H1 (cell line): ENCODE results near the gene KRTAP12-2. TPM values are rescaled to one million over a fixed set of nuclear protein-coding genes. Genes with fewer than 3 reads are reported as not detected.

Experiments
- CTCF ChIA-PET: fragments of 300-600 bp; sonication (Branson Sonifier 250); formaldehyde crosslinking; loops from one replicate; lab custom pipeline; 2021; ENCODE audit not compliant: partially characterized antibody; lab: Charles Lee
- POLR2A ChIA-PET: fragments of 300-600 bp; sonication (Branson Sonifier 250); formaldehyde crosslinking; loops from one replicate; lab custom pipeline; 2021; ENCODE audit warnings: inconsistent platforms; ENCODE audit not compliant: partially characterized antibody; lab: Charles Lee
- DNase-seq, 2 experiments: peaks; one replicate each; pipeline versions ENCODE4 v3.0.0 to v3.0.0-alpha.2; 2010 to 2022; ENCODE audit warnings: low spot score in 2 of 2, low read depth in 1 of 2, mixed read lengths in 1 of 2
- FAIRE-seq: peaks from 2 replicates; lab custom pipeline; 2011; peaks lifted over from hg19 to GRCh38; lab: Jason Lieb, UNC
- H2AFZ ChIP-seq: 2 replicates; pipeline ENCODE4 v1.8.1; 2012; ENCODE audit warnings: low read length, inconsistent platforms
- H2AK5ac ChIP-seq: 2 replicates; pipeline ENCODE4 v1.6.1; 2013; ENCODE audit warnings: low read depth, low read length
- H2BK120ac ChIP-seq: replicated peaks from 2 replicates; pipeline ENCODE3; 2013; ENCODE audit warnings: low read depth, low read length, inconsistent platforms
- H2BK12ac ChIP-seq: 2 replicates; pipeline ENCODE4 v1.6.1; 2013; ENCODE audit warnings: low read depth, low read length
- H2BK15ac ChIP-seq: 2 replicates; pipeline ENCODE4 v1.6.1; 2013; ENCODE audit warnings: low read length
- H2BK20ac ChIP-seq: 2 replicates; pipeline ENCODE4 v1.6.1; 2013; ENCODE audit warnings: low read length
- H2BK5ac ChIP-seq: 2 replicates; pipeline ENCODE4 v1.6.1; 2013; ENCODE audit warnings: low read depth, low read length
- H3K14ac ChIP-seq: 2 replicates; pipeline ENCODE4 v1.6.1; 2013; ENCODE audit warnings: inconsistent platforms; ENCODE audit not compliant: insufficient read length
- H3K18ac ChIP-seq: 2 replicates; pipeline ENCODE4 v1.6.1; 2013; ENCODE audit warnings: low read length; ENCODE audit errors: extremely low read depth
- H3K23ac ChIP-seq: 2 replicates; pipeline ENCODE4 v1.6.1; 2013; ENCODE audit warnings: inconsistent platforms; ENCODE audit not compliant: insufficient read length
- H3K23me2 ChIP-seq: 2 replicates; pipeline ENCODE4 v1.6.1; 2013; ENCODE audit warnings: low read depth, low read length
- H3K27ac ChIP-seq: 2 replicates; pipeline ENCODE4 v1.6.1; 2011; ENCODE audit warnings: low read depth, low read length, inconsistent platforms
- H3K27me3 ChIP-seq, 4 experiments: replicated peaks in 1 of 4; 1 replicate in 1 of 4; 2 replicates in 3 of 4; pipeline versions ENCODE4 v1.6.1 to v1.8.1; 2011 to 2013; ENCODE audit warnings: low read length in 3 of 4, mild to moderate bottlenecking in 3 of 4, inconsistent platforms in 2 of 4, mixed read lengths in 2 of 4, moderate library complexity in 1 of 4; ENCODE audit not compliant: control insufficient read depth in 3 of 4, insufficient read depth in 3 of 4; ENCODE audit errors: extremely low read depth in 1 of 4
- H3K36me3 ChIP-seq, 4 experiments: 2 replicates each; pipeline versions ENCODE4 v1.6.1 to v1.8.1; 2011 to 2013; ENCODE audit warnings: mild to moderate bottlenecking in 4 of 4, low read length in 3 of 4, moderate library complexity in 2 of 4, control low read depth in 1 of 4, inconsistent platforms in 1 of 4; ENCODE audit not compliant: insufficient read depth in 4 of 4, control insufficient read depth in 2 of 4
- H3K4ac ChIP-seq: replicated peaks from 2 replicates; pipeline ENCODE3; 2013; ENCODE audit warnings: low read length, low read depth, mixed read lengths, inconsistent platforms; ENCODE audit not compliant: insufficient read length
- H3K4me1 ChIP-seq, 4 experiments: replicated peaks in 1 of 4; 1 replicate in 1 of 4; 2 replicates in 3 of 4; pipeline versions ENCODE4 v1.6.1 to v1.8.1; 2011 to 2013; ENCODE audit warnings: low read length in 3 of 4, inconsistent platforms in 2 of 4, mixed read lengths in 1 of 4; ENCODE audit not compliant: insufficient read depth in 4 of 4, control insufficient read depth in 3 of 4
- H3K4me2 ChIP-seq, 2 experiments: 2 replicates each; pipeline versions ENCODE4 v1.6.1 to v1.8.1; 2011 to 2013; ENCODE audit warnings: low read depth in 2 of 2, low read length in 2 of 2, control low read depth in 1 of 2, inconsistent platforms in 1 of 2, mild to moderate bottlenecking in 1 of 2; ENCODE audit not compliant: insufficient read depth in 1 of 2
- H3K4me3 ChIP-seq, 4 experiments: fragments of 200-600, 300-600 bp in 1 of 4; sonication (generic), shearing (Covaris generic), sonication (Bioruptor Twin) in 1 of 4; 2 replicates each; pipeline versions ENCODE4 v1.5.1 to v1.8.1; 2011 to 2016; ENCODE audit warnings: low read length in 4 of 4, low read depth in 3 of 4, control low read depth in 2 of 4, inconsistent platforms in 2 of 4, mild to moderate bottlenecking in 2 of 4, mixed read lengths in 1 of 4, moderate library complexity in 1 of 4; ENCODE audit not compliant: insufficient read depth in 2 of 4; ENCODE audit errors: extremely low read depth in 1 of 4
- H3K56ac ChIP-seq: replicated peaks from 2 replicates; pipeline ENCODE3; 2013; ENCODE audit warnings: low read depth, mild to moderate bottlenecking, mixed read lengths, low read length, inconsistent platforms; ENCODE audit not compliant: insufficient read length
- H3K79me1 ChIP-seq: 2 replicates; pipeline ENCODE4 v1.6.1; 2013; ENCODE audit warnings: low read depth, low read length, control low read depth
- H3K79me2 ChIP-seq, 2 experiments: 2 replicates each; pipeline versions ENCODE4 v1.6.1 to v1.8.1; 2012 to 2013; ENCODE audit warnings: low read length in 2 of 2, mild to moderate bottlenecking in 2 of 2, inconsistent platforms in 1 of 2; ENCODE audit not compliant: insufficient read depth in 2 of 2, control insufficient read depth in 1 of 2
- H3K9ac ChIP-seq, 4 experiments: replicated peaks in 1 of 4; 1 replicate in 1 of 4; 2 replicates in 3 of 4; pipeline versions ENCODE4 v1.6.1 to v1.8.1; 2011 to 2013; ENCODE audit warnings: low read depth in 3 of 4, low read length in 3 of 4, control low read depth in 2 of 4, mild to moderate bottlenecking in 2 of 4, moderate library complexity in 2 of 4, inconsistent platforms in 1 of 4; ENCODE audit errors: extremely low read depth in 1 of 4
- H3K9me3 ChIP-seq, 2 experiments: 2 replicates each; pipeline versions ENCODE4 v1.6.1 to v1.8.1; 2012 to 2013; ENCODE audit warnings: mild to moderate bottlenecking in 2 of 2, moderate library complexity in 2 of 2, control low read depth in 1 of 2, inconsistent platforms in 1 of 2, low read depth in 1 of 2, low read length in 1 of 2, mixed read lengths in 1 of 2; ENCODE audit not compliant: insufficient read depth in 2 of 2
- H4K20me1 ChIP-seq, 2 experiments: replicated peaks in 1 of 2; 2 replicates each; pipeline versions ENCODE3 to v1.8.1; 2011 to 2013; ENCODE audit warnings: inconsistent platforms in 2 of 2, low read length in 2 of 2, mild to moderate bottlenecking in 1 of 2; ENCODE audit not compliant: insufficient read depth in 2 of 2, control insufficient read depth in 1 of 2
- H4K5ac ChIP-seq: 2 replicates; pipeline ENCODE4 v1.6.1; 2013; ENCODE audit warnings: low read length, low read depth, mixed read lengths, inconsistent platforms; ENCODE audit not compliant: insufficient read length
- H4K8ac ChIP-seq: 2 replicates; pipeline ENCODE4 v1.8.0; 2013; ENCODE audit warnings: mild to moderate bottlenecking, moderate library complexity, low read length, inconsistent platforms; ENCODE audit not compliant: insufficient read depth; ENCODE audit errors: extremely low read depth
- H4K91ac ChIP-seq: replicated peaks from 2 replicates; pipeline ENCODE3; 2013; ENCODE audit warnings: low read length, mixed read lengths, inconsistent platforms; ENCODE audit not compliant: insufficient read length
- CTCF ChIP-seq, 3 experiments: IDR thresholded peaks; 1 replicate in 2 of 3; 2 replicates in 1 of 3; pipeline versions ENCODE4 v1.5.1 to v1.6.1; 2011; ENCODE audit warnings: low read length in 3 of 3, mild to moderate bottlenecking in 3 of 3, inconsistent platforms in 2 of 3, low read depth in 1 of 3, moderate library complexity in 1 of 3; ENCODE audit not compliant: insufficient read depth in 1 of 3; ENCODE audit errors: control extremely low read depth in 1 of 3
- KDM5A ChIP-seq: fragments of 200-600 bp; IDR thresholded peaks from 2 replicates; pipeline ENCODE4 v1.7.1; 2012; ENCODE audit warnings: mild to moderate bottlenecking, low read length, inconsistent platforms, mixed read lengths
- RAD21 ChIP-seq, 2 experiments: IDR thresholded peaks in 1 of 2; conservative IDR thresholded peaks in 1 of 2; 2 replicates each; pipeline ENCODE4 v1.6.1; 2011; ENCODE audit warnings: low read depth in 2 of 2, low read length in 2 of 2, improper control_type of control experiment in 1 of 2, inconsistent platforms in 1 of 2, mild to moderate bottlenecking in 1 of 2, moderate library complexity in 1 of 2
- TEAD4 ChIP-seq: IDR thresholded peaks from 2 replicates; pipeline ENCODE4 v1.6.1; 2012; ENCODE audit warnings: low read depth, low read length, inconsistent platforms, mixed read lengths
- WGBS, 2 experiments: shearing (Covaris generic) in 1 of 2; methylation state at CpG; one replicate each; pipeline versions ENCODE4 v1.1.6 to v1.1.7; 2013 to 2015; ENCODE audit warnings: low lambda C conversion rate in 2 of 2, mixed read lengths in 2 of 2, inconsistent platforms in 1 of 2, low coverage in 1 of 2, missing lambda C conversion rate in 1 of 2; ENCODE audit not compliant: insufficient replicate concordance in 2 of 2, insufficient coverage in 1 of 2, insufficient read length in 1 of 2; ENCODE audit errors: extremely low coverage in 1 of 2, missing lambda C conversion rate in 1 of 2; 5-methylcytosine and 5-hydroxymethylcytosine counted together
- polyA plus RNA-seq, 7 experiments: library from polyadenylated mRNA; depleted of rRNA in 3 of 7; stranded (reverse) in 5 of 7; unstranded in 2 of 7; fragments of >200 nt in 5 of 7; fragments of 200-250 nt in 2 of 7; gene quantifications; 1 replicate in 5 of 7; 2 replicates in 1 of 7; 4 replicates in 1 of 7; pipeline versions ENCODE4 v1.2.1 to v1.2.3, GENCODE V29; 2011 to 2013; ENCODE audit warnings: missing spikeins in 2 of 7, mixed read lengths in 2 of 7
- total RNA-seq: library from RNA; stranded (reverse); fragmentation: NEBNext Ultra II Directional; extraction: Animal tissue kit (Norgen Biotek cat#: 25700); gene quantifications from 2 replicates; pipeline ENCODE4 v1.2.1, GENCODE V29; 2021

Gene KRTAP12-2
- total and polyA plus RNA-seq, 2 of the 8 experiments (the other 6 are each of a cell fraction or from before 2014, with no cell fraction given) = 0.50 TPM; not detected in 1

GRCh38 chr21:44617071-44617501 lies 49.6 kb downstream of the KRTAP12-2 start:
- WGBS, 2 experiments = 69% methylated on average over 8 of the region's 8 CpGs; no CpG with 5 or more reads in 1 of the 2 experiments
- H3K9me3 ChIP-seq = peaks cover 6 to 7% of the 10 kb centered on the region in 2 experiments; a peak in 2 of 4 replicates
- H3K14ac ChIP-seq = no peak overlapping the region
- no peak overlapping the region; the same call in 1 of the 2 replicates for H2BK20ac ChIP-seq
- H2BK15ac ChIP-seq = 0 out of 2 replicates have a peak overlapping the region, but pooled peaks have one; percentile 46
- ChIA-PET CTCF (interaction anchor here (0.7 to 4.0 kb wide), 12 partner anchors 9 to 184 kb away, joined by 3 to 16 read pairs (median 4); partner anchors contain the start of genes KRTAP10-9 and UBE2G2), POLR2A (interaction anchor here (0.7 to 1.7 kb wide), 4 partner anchors 17 to 97 kb away, joined by 3 to 4 read pairs (median 3); no protein-coding TSS in a partner anchor)
- no peak overlapping the region for H2AFZ ChIP-seq
- DNase-seq = peak in 1 of 2 experiments; percentile 53
- H3K79me1 ChIP-seq = no peaks in the 10 kb centered on the region; the same call in 1 of the 2 replicates
- TF ChIP-seq KDM5A (no peak), TEAD4 (0 out of 2 replicates have a peak, but pooled peaks have one; percentile 13), RAD21 (IDR thresholded peaks at IDR 0.05 in 1 of 2, conservative IDR thresholded peaks at IDR 0.05 in 1 of 2; ENCODE audit: low read depth in 2 of 2, low read length in 2 of 2) (peak; percentile 25 to 35; a peak in 3 of 4 replicates), CTCF (IDR thresholded peaks at IDR 0.05; ENCODE audit: control extremely low read depth in 1 of 3, insufficient read depth in 1 of 3, low read depth in 1 of 3, low read length in 3 of 3) (peak in 1 of 3 experiments; percentile 22; a peak in 1 of 4 replicates)
- TF ChIP-seq, all 59 proteins: peak for 3
- Histone ChIP-seq H2AK5ac (no peak overlapping the region), H4K8ac (no peak overlapping the region), H3K9ac (no peak overlapping the region), H2BK12ac (peak overlapping the region; percentile 84; the same call in 1 of the 2 replicates), H2BK120ac (no peak overlapping the region), H3K4me1 (peaks cover 0 to 6% (median 2%) of the 10 kb centered on the region in 4 experiments; a peak in 4 of 7 replicates), H4K91ac (peak overlapping the region; percentile 55), H3K23me2 (no peaks in the 10 kb centered on the region), H3K56ac (no peak overlapping the region), H4K20me1 (peaks cover 0 to 1% of the 10 kb centered on the region in 2 experiments), H2BK5ac (no peak overlapping the region; the same call in 1 of the 2 replicates), H3K27me3 (no peaks in the 10 kb centered on the region), H3K36me3 (no peaks in the 10 kb centered on the region), H4K5ac (no peak overlapping the region), H3K27ac (no peak overlapping the region), H3K18ac (peak overlapping the region; percentile 32; the same call in 1 of the 2 replicates), H3K79me2 (no peaks in the 10 kb centered on the region), H3K4me2 (no peak overlapping the region), H3K4me3 (no peak overlapping the region), H3K4ac (peak overlapping the region; percentile 28), H3K23ac (no peak overlapping the region)
- no peak for FAIRE-seq
